Measurements from ENCODE around the gene TTC34.
"Not testable (repeated sequence)": the region's sequence is repeated elsewhere in the genome, so short reads cannot be mapped to it uniquely, and the experiment has no call there.

TTC34 gene

GRCh38 chr1:2775333-2775732 lies 26.2 kb downstream of the TTC34 start:
- not testable (repeated sequence) for DNase-seq (ENCODE audit: low read depth)

- not testable (repeated sequence) for DNase-seq (ENCODE audit: low read depth)
Observed at GRCh38 chr1:2768052-2768451, 33.4 kb downstream of the TTC34 start.

GRCh38 chr1:2759433-2759832 lies 42.1 kb downstream of the TTC34 start:
- DNase-seq (ENCODE audit: low read depth): not testable (repeated sequence)

GRCh38 chr1:2757519-2757918 lies 44.0 kb downstream of the TTC34 start:
- DNase-seq (ENCODE audit: low read depth): not testable (repeated sequence)

- DNase-seq (ENCODE audit: low read depth): not testable (repeated sequence)
Observed at GRCh38 chr1:2755426-2755825, 46.1 kb downstream of the TTC34 start.

- not testable (repeated sequence) for DNase-seq (ENCODE audit: low read depth)
Observed at GRCh38 chr1:2754597-2754996, 46.9 kb downstream of the TTC34 start.

- DNase-seq (ENCODE audit: low read depth): not testable (repeated sequence)
Observed at GRCh38 chr1:2752503-2752902, 49.0 kb downstream of the TTC34 start.

GRCh38 chr1:2751866-2752265 lies 49.6 kb downstream of the TTC34 start:
- DNase-seq (ENCODE audit: low read depth): not testable (repeated sequence)

GRCh38 chr1:2750766-2751730 lies 50.4 kb downstream of the TTC34 start:
- not testable (repeated sequence) for DNase-seq (ENCODE audit: low read depth)

GRCh38 chr1:2750041-2750680 lies 51.3 kb downstream of the TTC34 start:
- DNase-seq (ENCODE audit: low read depth): not testable (repeated sequence)

GRCh38 chr1:2748626-2749025 lies 52.9 kb downstream of the TTC34 start:
- not testable (repeated sequence) for DNase-seq (ENCODE audit: low read depth)

GRCh38 chr1:2694796-2695195 lies 106.7 kb downstream of the TTC34 start:
- not testable (repeated sequence) for DNase-seq (ENCODE audit: low read depth)

GRCh38 chr1:2690180-2690579 lies 111.3 kb downstream of the TTC34 start:
- DNase-seq (ENCODE audit: low read depth): not testable (repeated sequence)

GRCh38 chr1:2688336-2688665 lies 113.2 kb downstream of the TTC34 start:
- DNase-seq (ENCODE audit: low read depth): not testable (repeated sequence)

- not testable (repeated sequence) for DNase-seq (ENCODE audit: low read depth)
Observed at GRCh38 chr1:2687638-2688335, 113.7 kb downstream of the TTC34 start.

- DNase-seq (ENCODE audit: low read depth): not testable (repeated sequence)
Observed at GRCh38 chr1:2687174-2687591, 114.3 kb downstream of the TTC34 start.

- DNase-seq (ENCODE audit: low read depth): not testable (repeated sequence)
Observed at GRCh38 chr1:2686091-2686863, 115.2 kb downstream of the TTC34 start.

GRCh38 chr1:2685671-2686070 lies 115.8 kb downstream of the TTC34 start:
- not testable (repeated sequence) for DNase-seq (ENCODE audit: low read depth)

- DNase-seq (ENCODE audit: low read depth): not testable (repeated sequence)
Observed at GRCh38 chr1:2684878-2685277, 116.6 kb downstream of the TTC34 start.

GRCh38 chr1:2684000-2684399 lies 117.5 kb downstream of the TTC34 start:
- DNase-seq (ENCODE audit: low read depth): not testable (repeated sequence)

- not testable (repeated sequence) for DNase-seq (ENCODE audit: low read depth)
Observed at GRCh38 chr1:2683321-2683741, 118.2 kb downstream of the TTC34 start.

Measured in stimulated activated CD8-positive, alpha-beta memory T cell treated with anti-CD3 and anti-CD28 coated beads, Interleukin-15, amount 100 ng/mL, for 24 hours (primary cell).